ENCODE measurements around the gene C10orf95.

C10orf95 gene

GRCh38 chr10:102413806-102414561 is 37.4 kb downstream of the C10orf95 start:
- DNase-seq = no peak

DNA sequence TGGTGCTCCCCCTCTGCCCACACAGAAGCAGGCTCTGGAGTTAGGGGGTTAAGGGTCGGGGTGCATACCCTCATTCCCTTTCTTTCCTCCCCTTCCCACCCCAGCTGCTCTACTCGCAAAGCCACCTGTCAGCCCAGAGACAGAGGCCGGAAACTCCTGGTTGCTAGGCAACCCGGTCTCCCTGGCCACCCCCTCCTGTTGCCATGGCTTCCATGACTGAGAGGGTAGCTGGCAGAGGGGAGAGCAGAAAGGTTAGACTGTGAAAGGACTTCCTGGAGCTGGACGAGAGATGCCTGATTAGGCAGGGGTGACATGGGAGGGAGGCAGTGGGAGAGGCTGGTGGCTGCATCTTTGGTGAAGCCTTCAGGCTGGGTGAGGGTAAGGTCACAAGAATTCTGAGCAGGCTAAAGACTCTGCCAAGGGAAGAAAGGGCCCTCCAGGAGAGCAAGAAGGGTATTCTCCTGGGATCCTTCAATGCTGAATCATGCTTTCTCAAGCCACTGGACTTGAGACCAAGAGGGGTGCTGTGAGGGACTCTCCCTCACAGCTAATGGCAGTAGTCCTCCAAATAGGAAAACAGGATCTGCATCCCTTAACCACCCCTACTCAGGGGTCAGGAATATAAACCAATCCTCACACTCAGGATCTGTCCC is 38.2 kb downstream of the C10orf95 start:
- peak; percentile 74 for DNase-seq

DNA sequence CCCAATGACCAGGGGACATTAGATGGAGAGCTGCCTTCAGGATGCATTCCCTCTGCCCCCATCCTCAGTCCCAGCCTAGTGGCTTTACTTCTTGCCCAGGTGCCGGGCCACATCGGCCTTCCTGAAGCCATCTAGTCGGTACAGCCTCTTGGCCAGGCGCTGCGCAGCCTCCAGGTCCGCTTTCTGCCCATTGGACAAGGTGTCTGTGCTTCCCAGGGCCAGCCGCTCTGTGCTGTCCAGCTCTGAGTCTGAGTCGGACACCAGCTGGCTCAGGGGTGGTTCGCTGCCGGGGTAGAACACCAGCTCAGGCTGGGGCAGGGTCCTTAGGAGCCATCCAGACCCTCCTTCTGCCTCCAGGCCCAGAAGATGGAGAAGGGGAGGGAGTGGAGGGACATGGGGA is 39.0 kb downstream of the C10orf95 start:
- DNase-seq = no peak

DNA sequence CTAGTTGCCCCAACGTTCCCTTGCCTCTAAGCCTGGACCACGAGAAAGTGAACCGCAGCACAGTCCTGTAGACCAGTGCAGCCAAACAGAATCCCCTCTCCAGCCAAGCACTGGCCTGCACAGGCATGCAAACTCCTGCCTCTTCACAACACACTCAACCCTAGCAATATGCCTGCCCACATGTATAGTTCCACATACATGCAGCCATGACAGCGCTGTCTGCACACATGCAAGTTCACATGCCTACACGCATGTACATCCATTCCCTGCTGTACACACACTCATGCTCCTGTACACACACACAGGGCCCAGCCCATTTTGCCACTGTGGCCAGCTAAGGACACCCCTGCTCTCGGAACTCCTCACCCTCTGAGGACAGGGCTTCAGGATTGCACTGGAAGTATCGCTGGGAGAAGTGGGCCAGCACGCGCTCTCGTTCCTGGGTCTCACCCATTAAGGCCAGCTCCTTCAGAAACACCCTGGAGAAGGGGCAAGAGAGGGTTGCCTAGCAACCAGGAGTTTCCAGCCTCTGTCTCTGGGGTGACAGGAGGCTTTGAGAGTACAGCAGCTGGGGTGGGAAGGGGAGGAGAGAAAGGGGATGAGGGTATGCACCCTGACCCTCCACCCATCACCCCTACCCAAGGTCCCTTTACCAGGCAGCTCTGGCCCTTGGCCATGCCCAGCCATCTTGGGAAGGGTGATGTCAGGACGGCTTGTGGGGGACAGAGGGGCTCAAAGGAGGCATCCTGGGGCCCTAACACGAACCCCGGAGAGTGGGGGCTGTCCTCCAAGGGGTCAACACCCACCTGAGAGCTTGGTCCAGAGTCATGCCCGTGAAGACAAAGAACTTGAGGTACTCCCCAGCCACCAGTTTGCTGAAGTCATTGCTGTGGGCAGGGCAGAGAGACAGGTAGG is 39.7 kb downstream of the C10orf95 start:
- no peak for DNase-seq

- no peak for DNase-seq
These were observed 40.8 kb downstream of the C10orf95 start for GRCh38 chr10:102410429-102411073.

- DNase-seq = no peak
These were observed 41.5 kb downstream of the C10orf95 start for GRCh38 chr10:102409604-102410428.

GRCh38 chr10:102408728-102409603 is 42.4 kb downstream of the C10orf95 start:
- DNase-seq = no peak

GRCh38 chr10:102408131-102408727 is 43.1 kb downstream of the C10orf95 start:
- no peak for DNase-seq

- no peak for DNase-seq
These were observed 43.8 kb downstream of the C10orf95 start for GRCh38 chr10:102407425-102408130.

- DNase-seq = no peak
These were observed 44.5 kb downstream of the C10orf95 start for GRCh38 chr10:102406815-102407214.

GRCh38 chr10:102405632-102406031 is 45.7 kb downstream of the C10orf95 start:
- DNase-seq = no peak

GRCh38 chr10:102405108-102405571 is 46.2 kb downstream of the C10orf95 start:
- no peak for DNase-seq

DNA sequence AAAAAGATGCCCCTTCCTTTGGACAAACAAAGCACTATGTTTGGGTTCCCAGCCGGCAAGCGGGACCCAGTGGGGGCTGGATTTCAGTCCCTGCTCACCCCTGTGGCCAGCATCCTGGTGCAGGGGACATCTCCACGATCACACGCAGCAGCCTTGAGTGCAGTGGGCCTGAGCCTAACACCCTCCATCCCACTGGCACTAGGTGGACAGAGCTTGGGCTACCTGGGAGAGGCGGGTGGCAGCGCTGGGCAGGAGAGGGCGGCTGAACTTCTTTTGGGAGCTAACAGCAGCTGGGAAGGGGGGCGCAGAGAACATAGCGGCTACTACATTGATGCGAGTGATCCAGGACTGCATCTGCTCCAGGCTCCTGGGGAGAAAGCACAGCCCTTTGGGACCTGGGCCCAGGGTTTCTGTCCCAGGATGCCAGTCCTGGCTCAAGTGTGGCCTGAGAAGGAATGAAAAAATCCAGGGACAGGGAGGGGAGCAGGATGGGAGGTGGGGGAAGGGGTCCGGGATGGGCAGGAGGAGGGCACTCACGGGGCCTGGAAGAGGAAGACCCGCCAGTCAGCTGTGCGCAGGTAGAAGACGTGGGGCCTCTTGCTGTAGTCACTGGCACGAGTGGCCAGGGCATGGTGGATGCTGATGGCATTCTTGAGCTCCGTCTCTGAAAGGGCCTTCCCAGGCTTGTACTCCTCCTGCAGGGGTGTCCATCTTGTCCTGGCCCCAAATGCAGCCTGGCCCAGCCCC is 46.8 kb downstream of the C10orf95 start:
- no peak for DNase-seq

GRCh38 chr10:102403115-102403514 is 48.2 kb downstream of the C10orf95 start:
- DNase-seq = no peak

- no peak for DNase-seq
These were observed 48.8 kb downstream of the C10orf95 start for GRCh38 chr10:102402512-102402896.

- no peak for DNase-seq
These were observed 49.4 kb downstream of the C10orf95 start for GRCh38 chr10:102401735-102402511.

DNA sequence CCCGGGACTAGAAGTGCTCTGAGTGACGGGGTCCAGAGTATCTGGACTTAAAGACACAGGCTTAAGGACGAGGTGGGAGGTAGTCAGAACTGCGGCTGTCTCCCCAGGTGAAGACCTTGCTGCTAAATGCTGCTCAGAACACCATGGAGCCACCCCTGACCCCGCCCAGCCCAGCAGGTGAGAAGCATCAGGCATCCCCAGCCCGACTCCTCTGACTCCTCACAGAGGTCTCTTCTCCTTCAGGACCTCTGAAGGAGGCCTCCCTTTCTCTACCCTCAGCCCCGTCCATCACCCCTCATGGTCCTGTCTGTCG is 50.0 kb downstream of the C10orf95 start:
- DNase-seq = no peak

DNA sequence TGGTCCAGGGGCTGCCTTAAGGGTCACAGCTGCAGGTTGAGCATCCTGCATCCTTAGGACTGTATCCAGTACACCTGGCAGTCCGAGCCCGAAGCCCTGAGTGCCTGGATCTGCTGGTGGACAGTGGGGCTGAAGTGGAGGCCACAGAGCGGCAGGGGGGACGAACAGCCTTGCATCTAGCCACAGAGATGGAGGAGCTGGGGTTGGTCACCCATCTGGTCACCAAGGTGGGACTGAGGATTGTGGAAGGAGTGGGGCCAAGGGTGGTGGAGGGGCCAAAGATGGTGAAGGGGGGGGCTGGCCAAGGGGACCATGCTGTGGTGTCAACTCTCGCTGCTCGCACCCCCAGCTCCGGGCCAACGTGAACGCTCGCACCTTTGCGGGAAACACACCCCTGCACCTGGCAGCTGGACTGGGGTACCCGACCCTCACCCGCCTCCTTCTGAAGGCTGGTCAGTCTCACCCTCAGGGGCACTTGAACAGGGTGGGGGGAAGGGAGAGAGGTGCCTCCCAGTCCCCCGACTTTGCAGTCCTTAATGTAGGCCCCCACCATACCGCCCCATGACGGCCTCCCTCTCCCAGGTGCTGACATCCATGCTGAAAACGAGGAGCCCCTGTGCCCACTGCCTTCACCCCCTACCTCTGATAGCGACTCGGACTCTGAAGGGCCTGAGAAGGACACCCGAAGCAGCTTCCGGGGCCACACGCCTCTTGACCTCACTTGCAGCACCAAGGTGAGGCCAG is 50.6 kb downstream of the C10orf95 start:
- no peak for DNase-seq
